ENCODE data around the gene PTPRU. TPM values are rescaled to one million over a fixed set of nuclear protein-coding genes. Genes with fewer than 3 reads are reported as not detected.

Gene PTPRU
- total RNA-seq, 1 donor from 2014 or later: 23.6 TPM

DNA sequence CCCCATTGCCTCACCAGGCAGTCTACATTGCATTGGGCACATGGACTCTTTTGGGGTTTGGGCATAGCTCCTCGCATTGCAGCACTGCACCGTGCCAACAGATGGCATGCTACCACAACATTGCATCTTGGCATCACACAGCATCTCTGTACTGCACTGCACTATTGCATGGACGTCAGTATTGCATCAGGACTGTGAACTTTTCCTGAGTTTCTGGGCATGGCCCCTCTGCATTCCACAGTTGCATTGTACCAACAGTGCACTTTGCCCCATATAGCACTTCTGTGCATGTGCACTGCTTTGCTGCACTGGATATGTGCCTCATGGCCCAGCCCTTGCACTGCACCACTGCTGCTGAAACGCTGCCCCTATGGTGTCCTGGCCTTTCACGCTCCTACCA is 9.6 kb downstream of the PTPRU start:
- peak; percentile 33 for DNase-seq

- DNase-seq: no peak
Observed at GRCh38 chr1:29247044-29247443, 10.7 kb downstream of the PTPRU start.

DNA sequence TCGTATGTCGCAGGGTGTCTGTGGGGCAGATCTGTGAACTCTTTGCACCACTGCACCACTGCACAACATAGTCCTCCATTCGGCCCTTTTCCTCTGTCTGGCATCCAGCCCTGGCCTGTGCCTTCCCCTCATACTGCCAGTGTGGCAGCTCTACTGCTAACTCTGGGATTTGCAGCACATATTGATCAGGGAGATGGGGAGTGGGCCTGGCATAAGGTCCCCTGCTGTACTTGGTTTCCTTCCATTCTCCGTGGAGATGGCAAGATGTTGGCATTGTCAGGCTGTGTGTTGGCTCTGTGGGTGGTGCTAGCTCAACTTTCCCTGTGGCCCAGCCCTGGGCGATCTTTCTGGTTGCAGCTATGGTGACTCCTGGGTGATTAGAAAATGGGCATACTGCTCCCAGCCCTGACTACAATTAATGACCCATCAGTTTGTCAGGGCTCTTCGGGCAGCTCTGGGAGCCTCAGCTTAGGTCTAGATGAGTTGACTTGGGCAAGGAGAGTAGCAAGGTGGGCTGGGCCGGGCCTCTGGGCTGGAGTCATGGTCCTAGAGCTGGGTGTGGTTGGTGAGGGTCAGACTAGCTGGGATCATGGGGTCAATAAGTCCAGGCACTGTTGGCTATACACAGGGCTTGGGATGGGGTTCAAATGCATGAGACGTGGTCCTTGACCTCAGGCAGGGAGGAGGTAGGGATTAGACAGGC is 11.4 kb downstream of the PTPRU start:
- no peak for DNase-seq

DNA sequence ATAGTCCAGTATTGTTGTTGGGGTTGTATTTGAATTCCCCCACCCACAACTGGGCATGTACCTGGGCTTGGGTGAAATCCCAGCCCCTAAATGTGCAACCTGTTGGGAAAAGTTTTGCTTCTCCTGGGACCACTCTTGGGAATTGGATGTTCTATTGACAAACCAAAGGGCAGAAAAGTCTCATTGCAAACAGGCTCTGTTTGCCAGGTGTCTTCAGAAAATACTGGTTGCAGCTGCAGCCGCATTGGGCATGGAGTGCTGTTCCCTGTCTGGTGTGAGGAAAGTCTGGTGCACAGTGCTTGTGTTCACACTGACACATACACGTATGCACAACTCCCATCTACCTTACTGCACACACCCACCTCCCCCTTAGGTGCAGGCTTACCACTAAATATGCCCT is 12.1 kb downstream of the PTPRU start:
- DNase-seq: no peak

DNA sequence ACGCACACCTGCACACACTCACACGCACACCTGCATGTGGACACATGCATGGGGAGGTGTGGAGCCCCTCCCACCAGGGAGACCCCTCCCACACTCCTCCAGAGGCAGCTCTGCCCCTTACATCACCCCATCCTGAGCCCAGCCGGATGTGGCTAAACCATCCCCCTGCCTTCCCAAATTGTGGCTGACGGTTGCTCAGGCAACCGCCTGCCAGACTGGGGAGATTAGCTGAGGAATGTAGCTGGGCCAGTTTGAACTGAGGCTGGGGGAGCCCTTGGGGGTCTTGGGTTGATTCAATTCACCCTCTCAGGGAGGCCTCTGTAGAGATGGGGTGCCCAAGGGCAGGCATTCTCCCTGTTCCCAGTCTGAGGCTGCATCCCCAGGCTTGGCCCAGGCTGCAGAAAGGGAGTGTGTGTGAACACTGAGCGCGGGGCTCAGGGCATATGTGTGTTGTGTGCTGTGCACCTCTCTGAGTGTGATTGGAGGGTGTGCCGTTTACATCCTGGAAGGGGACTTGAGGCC is 12.9 kb downstream of the PTPRU start:
- no peak for DNase-seq

- no peak for DNase-seq
Observed at GRCh38 chr1:29249951-29250581, 13.7 kb downstream of the PTPRU start.

GRCh38 chr1:29251164-29252124 is 15.1 kb downstream of the PTPRU start:
- no peak for DNase-seq

GRCh38 chr1:29253180-29253579 is 16.9 kb downstream of the PTPRU start:
- DNase-seq: no peak

DNA sequence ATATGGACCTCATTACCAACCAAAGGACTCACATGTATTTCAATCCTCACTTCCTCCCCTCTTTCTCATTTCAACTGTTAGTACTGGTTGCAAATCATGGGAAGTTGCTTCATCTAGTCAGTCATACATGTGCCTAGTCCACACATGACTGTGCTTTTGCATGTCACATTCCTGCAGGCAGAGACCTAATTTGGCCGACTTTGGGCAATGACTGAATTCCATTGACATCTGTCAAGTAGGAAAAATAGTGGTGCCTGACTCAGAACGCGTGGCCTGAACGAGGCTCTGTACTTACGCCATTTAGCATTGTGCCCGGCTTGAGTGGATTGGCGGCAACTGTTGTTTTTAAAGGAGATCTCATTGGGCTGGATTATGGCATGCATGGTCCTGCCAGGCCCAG is 18.0 kb downstream of the PTPRU start:
- DNase-seq: no peak

DNA sequence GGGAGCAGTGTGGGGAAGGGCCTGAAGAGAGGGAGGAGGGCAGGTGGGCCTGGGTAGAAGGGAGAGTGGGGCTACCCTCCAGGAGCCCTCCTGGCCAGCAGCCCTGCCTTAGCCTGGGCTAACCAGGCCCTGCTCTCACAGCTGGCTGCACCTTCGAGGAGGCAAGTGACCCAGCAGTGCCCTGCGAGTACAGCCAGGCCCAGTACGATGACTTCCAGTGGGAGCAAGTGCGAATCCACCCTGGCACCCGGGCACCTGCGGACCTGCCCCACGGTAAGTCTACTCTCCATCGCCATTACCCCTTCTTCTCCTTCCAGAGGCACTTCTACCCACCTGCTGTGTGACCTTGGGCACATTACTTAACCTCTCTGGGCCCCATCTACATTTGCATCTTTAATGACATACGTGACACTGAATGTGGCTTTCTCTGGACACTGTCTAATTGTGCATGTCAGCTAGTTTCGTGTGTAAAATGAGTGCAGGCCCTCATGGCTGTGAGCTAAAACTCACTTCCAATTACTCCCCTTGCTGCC is 18.9 kb downstream of the PTPRU start:
- no peak for DNase-seq

DNA sequence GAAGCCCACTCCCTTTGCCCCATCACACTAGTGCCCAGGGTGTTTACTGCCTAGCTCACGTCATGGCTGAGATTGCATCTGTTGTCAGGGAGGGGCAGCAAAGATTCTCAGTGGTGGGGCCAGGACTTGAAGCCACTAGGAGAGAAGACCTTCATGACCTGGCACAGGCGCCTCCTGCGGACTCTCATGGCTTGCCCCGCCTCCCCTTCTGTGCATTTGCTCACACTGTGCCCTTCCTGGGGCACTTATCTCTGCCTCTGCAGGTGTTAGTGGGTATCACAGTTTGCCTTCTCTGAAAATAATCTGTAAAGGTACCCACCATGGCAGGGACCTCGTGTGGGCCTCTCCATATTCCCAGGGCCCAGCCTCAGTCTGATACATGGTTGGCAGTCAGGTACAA is 20.1 kb downstream of the PTPRU start:
- DNase-seq: no peak

- DNase-seq: no peak
Observed at GRCh38 chr1:29256979-29257804, 20.9 kb downstream of the PTPRU start.

GRCh38 chr1:29258189-29258975 is 22.1 kb downstream of the PTPRU start:
- DNase-seq: no peak

- no peak for DNase-seq
Observed at GRCh38 chr1:29258976-29259801, 22.9 kb downstream of the PTPRU start.

DNA sequence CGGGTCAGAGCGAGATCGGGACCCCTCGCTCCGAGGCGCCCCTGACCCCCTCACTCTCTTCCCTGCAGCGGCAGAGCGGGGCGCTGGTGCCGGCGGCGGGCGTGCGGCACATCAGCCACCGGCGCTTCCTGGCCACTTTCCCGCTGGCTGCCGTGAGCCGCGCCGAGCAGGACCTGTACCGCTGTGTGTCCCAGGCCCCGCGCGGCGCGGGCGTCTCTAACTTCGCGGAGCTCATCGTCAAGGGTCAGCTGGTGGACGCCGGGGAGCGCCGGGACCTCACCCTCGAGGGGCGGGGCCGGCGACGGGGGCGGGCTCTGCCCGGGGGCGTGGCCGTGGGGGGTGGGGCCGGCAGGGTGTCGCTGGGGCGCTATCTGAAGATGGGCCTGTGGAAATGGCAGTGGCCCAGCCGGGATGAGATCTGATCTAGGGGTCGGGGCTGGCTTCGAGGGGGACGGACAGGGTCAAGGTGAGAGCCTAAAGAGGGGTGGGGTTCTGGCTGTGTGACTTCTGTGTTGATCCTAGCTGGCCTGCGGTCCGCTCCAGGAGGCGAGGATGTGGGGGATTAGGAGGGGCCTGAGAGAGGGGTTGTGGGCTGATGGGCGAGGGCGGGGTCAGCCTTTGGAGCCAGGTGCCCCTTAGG is 23.6 kb downstream of the PTPRU start:
- no peak for DNase-seq

GRCh38 chr1:29260531-29260930 is 24.2 kb downstream of the PTPRU start:
- no peak for DNase-seq

- no peak for DNase-seq
Observed at GRCh38 chr1:29264773-29265389, 28.6 kb downstream of the PTPRU start.

- no peak for DNase-seq
Observed at GRCh38 chr1:29266912-29267311, 30.6 kb downstream of the PTPRU start.

All from occipital lobe (tissue), 2 donors.